CD4-positive, alpha-beta T cell (primary cell): ENCODE measurements around the gene LRRK1. TPM values are rescaled to one million over a fixed set of nuclear protein-coding genes. Genes with fewer than 3 reads are reported as not detected.

ENCODE experiments used
- ATAC-seq: fragments of 200-7000 bp; cut with Tn5 transposase; one replicate; pipeline ENCODE4 v1.10.0; 2022; ENCODE audit warnings: mild to moderate bottlenecking; ENCODE audit not compliant: poor library complexity
- CTCF ChIA-PET: fragments of 350-600 bp; sonication (Branson Sonifier 250); formaldehyde crosslinking; loops from one replicate; lab custom pipeline; 2021; ENCODE audit warnings: antibody characterized with exemption, inconsistent platforms; lab: Charles Lee
- POLR2A ChIA-PET: fragments of 350-600 bp; sonication (Branson Sonifier 250); formaldehyde crosslinking; loops from one replicate; lab custom pipeline; 2021; ENCODE audit warnings: antibody characterized with exemption, inconsistent platforms; lab: Charles Lee
- DNase-seq, 14 experiments: peaks; one replicate each; pipeline ENCODE4 v3.0.0-alpha.2; 2013 to 2020; ENCODE audit warnings: mixed read lengths in 2 of 14
- H3K27ac ChIP-seq, 2 donors: one replicate each; pipeline versions ENCODE4 v1.5.1 to v1.7.0; 2013; ENCODE audit warnings: low read length in 2 of 2, low read depth in 1 of 2, mild to moderate bottlenecking in 1 of 2
- H3K27me3 ChIP-seq, 2 experiments: 1 replicate in 1 of 2; 2 replicates in 1 of 2; pipeline versions ENCODE4 v1.6.1 to v1.7.0; 2013; ENCODE audit warnings: low read length in 2 of 2, control low read depth in 1 of 2, mild to moderate bottlenecking in 1 of 2, moderate library complexity in 1 of 2; ENCODE audit not compliant: insufficient read depth in 2 of 2, control insufficient read depth in 1 of 2
- H3K36me3 ChIP-seq: one replicate; pipeline ENCODE4 v1.6.1; 2013; ENCODE audit warnings: low read length, control low read depth; ENCODE audit not compliant: insufficient read depth
- H3K4me1 ChIP-seq: one replicate; pipeline ENCODE4 v1.6.1; 2013; ENCODE audit warnings: low read length, control low read depth; ENCODE audit not compliant: insufficient read depth
- H3K4me3 ChIP-seq: one replicate; pipeline ENCODE4 v1.5.1; 2013; ENCODE audit warnings: mild to moderate bottlenecking, low read length, moderate library complexity
- H3K9me3 ChIP-seq, 2 experiments: 1 replicate in 1 of 2; 2 replicates in 1 of 2; pipeline versions ENCODE4 v1.6.1 to v1.7.0; 2013; ENCODE audit warnings: low read length in 2 of 2, mild to moderate bottlenecking in 2 of 2, control low read depth in 1 of 2, moderate library complexity in 1 of 2; ENCODE audit not compliant: control insufficient read depth in 1 of 2, insufficient read depth in 1 of 2
- H3K27ac Mint-ChIP-seq: one replicate; pipeline ENCODE4 v1.8.0; 2020; ENCODE audit warnings: mixed read lengths
- H3K27me3 Mint-ChIP-seq: one replicate; pipeline ENCODE4 v1.8.0; 2021; ENCODE audit warnings: mixed read lengths
- H3K36me3 Mint-ChIP-seq: one replicate; pipeline ENCODE4 v1.8.0; 2021; ENCODE audit warnings: low read depth, mixed read lengths
- H3K4me1 Mint-ChIP-seq: one replicate; pipeline ENCODE4 v1.8.0; 2021; ENCODE audit warnings: low read depth, mixed read lengths
- H3K4me3 Mint-ChIP-seq: one replicate; pipeline ENCODE4 v1.8.0; 2020; ENCODE audit warnings: mild to moderate bottlenecking, mixed read lengths
- H3K9me3 Mint-ChIP-seq: one replicate; pipeline ENCODE4 v1.8.0; 2020; ENCODE audit warnings: mixed read lengths
- CTCF ChIP-seq: fragments of 200-600 bp; IDR thresholded peaks from one replicate; pipeline ENCODE4 v1.8.0; 2022; ENCODE audit warnings: antibody characterized with exemption, mild to moderate bottlenecking
- intact Hi-C, 2 experiments: fragments of 100-400 bp; cut with DNase I in 1 of 2; cut with micrococcal nuclease in 1 of 2; formaldehyde crosslinking; loops; one replicate each; pipeline versions ENCODE4 v1.15.1 to v1.9.0; 2023 to 2025; cut with DNase I, micrococcal nuclease
- total RNA-seq, 174 experiments: library from RNA in 2 of 174; stranded (reverse) in 2 of 174; gene quantifications; one replicate each; pipeline ENCODE4 v1.2.3 and lab custom pipeline; 2021 to 2026

The LRRK1 gene
- total RNA-seq, 2 experiments from 2014 or later: 0.60 to 0.73 TPM

GRCh38 chr15:100997442-100997841, 78.3 kb downstream of the LRRK1 start:
- intact Hi-C loops: no loop called here
- DNase-seq: no peak
- Mint-ChIP-seq H3K4me1 (no peaks in the 10 kb centered on the region), H3K9me3 (no peaks in the 10 kb centered on the region), H3K4me3 (no peak overlapping the region), H3K27me3 (peaks cover 24% of the 10 kb centered on the region), H3K27ac (no peak overlapping the region), H3K36me3 (no peaks in the 10 kb centered on the region)
- H3K4me3 ChIP-seq: no peak overlapping the region
- H3K27ac ChIP-seq: no peak overlapping the region
- no peak for TF ChIP-seq CTCF
- POLR2A ChIA-PET: no interaction called here
- H3K4me1 ChIP-seq: no peaks in the 10 kb centered on the region
- no peaks in the 10 kb centered on the region for H3K36me3 ChIP-seq
- CTCF ChIA-PET: interaction anchor here (1.3 to 4.4 kb wide), 2 partner anchors 10 to 32 kb away, joined by 3 to 21 read pairs; no protein-coding TSS in a partner anchor
- ATAC-seq: no peak
- H3K9me3 ChIP-seq: no peaks in the 10 kb centered on the region
- H3K27me3 ChIP-seq: peaks cover 8 to 9% of the 10 kb centered on the region in 2 experiments

- Histone ChIP-seq H3K27me3 (peaks cover 8 to 9% of the 10 kb centered on the region in 2 experiments), H3K4me3 (no peak overlapping the region), H3K36me3 (no peaks in the 10 kb centered on the region), H3K4me1 (no peaks in the 10 kb centered on the region), H3K9me3 (no peaks in the 10 kb centered on the region), H3K27ac (no peak overlapping the region)
- Mint-ChIP-seq H3K4me1 (no peaks in the 10 kb centered on the region), H3K9me3 (no peaks in the 10 kb centered on the region), H3K27ac (no peak overlapping the region), H3K4me3 (no peak overlapping the region), H3K27me3 (peaks cover 24% of the 10 kb centered on the region), H3K36me3 (no peaks in the 10 kb centered on the region)
- intact Hi-C loops: no loop called here
- TF ChIP-seq CTCF: no peak
- CTCF ChIA-PET: interaction anchor here (0.6 to 4.4 kb wide), 2 partner anchors 9 to 645 kb away, joined by 3 to 21 read pairs; no protein-coding TSS in a partner anchor
- ATAC-seq: no peak
- DNase-seq: no peak
- POLR2A ChIA-PET: no interaction called here
Measured at GRCh38 chr15:100998630-100999029, 79.5 kb downstream of the LRRK1 start.

- Mint-ChIP-seq H3K4me1 (no peaks in the 10 kb centered on the region), H3K27ac (no peak overlapping the region), H3K36me3 (no peaks in the 10 kb centered on the region), H3K4me3 (no peak overlapping the region), H3K27me3 (peaks cover 24% of the 10 kb centered on the region), H3K9me3 (no peaks in the 10 kb centered on the region)
- ChIA-PET POLR2A (no interaction called here), CTCF (interaction anchor here (4.4 kb wide), 1 partner anchor 8 kb away, joined by 21 read pairs; no protein-coding TSS in a partner anchor)
- H3K4me3 ChIP-seq: no peak overlapping the region
- ATAC-seq (no peak), DNase-seq (no peak)
- H3K9me3 ChIP-seq: peaks cover 0 to under 1% of the 10 kb centered on the region in 2 experiments
- TF ChIP-seq CTCF: no peak
- no peaks in the 10 kb centered on the region for H3K36me3 ChIP-seq
- peaks cover 8 to 9% of the 10 kb centered on the region in 2 experiments for H3K27me3 ChIP-seq
- intact Hi-C loops: no loop called here
- H3K4me1 ChIP-seq: no peaks in the 10 kb centered on the region
- no peak overlapping the region for H3K27ac ChIP-seq
Measured at GRCh38 chr15:100999369-100999768, 80.2 kb downstream of the LRRK1 start.
